GM21737 (cell line): ENCODE measurements around the gene GALNT16.
A peak's percentile ranks its signal among the peaks of the same experiment; 100 is the strongest.
"Not testable (repeated sequence)": the region's sequence is repeated elsewhere in the genome, so short reads cannot be mapped to it uniquely, and the experiment has no call there.

Experiments
- ATAC-seq: cut with Tn5 transposase; IDR thresholded peaks from one replicate; pipeline ENCODE4 v1.9.1; 2021; ENCODE audit warnings: mild to moderate bottlenecking, moderate library complexity; ENCODE audit not compliant: unreplicated experiment

Gene GALNT16

GRCh38 chr14:69358233-69358963 lies 98.4 kb downstream of the GALNT16 start:
- no peak for ATAC-seq

GRCh38 chr14:69358966-69359365 lies 99.0 kb downstream of the GALNT16 start:
- no peak for ATAC-seq

DNA sequence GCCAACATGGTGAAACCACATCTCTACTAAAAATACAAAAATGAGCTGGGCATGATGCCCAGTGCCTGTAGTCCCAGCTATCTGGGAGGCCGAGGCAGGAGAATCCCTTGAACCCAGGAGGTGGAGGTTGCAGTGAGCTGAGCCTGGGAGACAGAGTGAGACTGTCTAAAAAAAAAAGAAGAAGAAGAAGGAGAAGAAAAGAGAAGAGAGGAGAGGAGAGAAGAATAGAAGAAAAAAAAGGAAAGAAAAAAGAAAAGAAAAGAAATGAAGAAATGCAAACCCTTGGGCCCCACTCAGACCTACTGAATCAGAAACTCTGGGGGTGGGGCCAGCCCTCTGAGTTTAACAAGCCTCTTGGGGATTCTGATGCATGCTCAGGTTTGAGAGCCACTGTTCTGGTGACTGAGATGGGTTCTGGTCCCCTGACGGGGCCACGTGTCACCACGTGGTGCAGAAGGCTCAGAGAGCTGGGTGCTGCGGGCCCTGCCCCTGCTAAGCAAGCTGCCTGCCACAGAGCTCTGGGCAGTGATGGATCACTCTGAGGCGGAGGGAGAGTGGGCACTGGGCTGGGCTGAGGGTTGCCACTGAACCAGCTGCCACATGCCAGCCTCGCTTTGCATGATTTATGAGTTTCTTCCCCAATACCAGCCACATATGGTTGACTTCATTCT lies 100.6 kb downstream of the GALNT16 start:
- no peak for ATAC-seq

GRCh38 chr14:69363055-69363454 lies 103.1 kb downstream of the GALNT16 start:
- ATAC-seq: no peak

DNA sequence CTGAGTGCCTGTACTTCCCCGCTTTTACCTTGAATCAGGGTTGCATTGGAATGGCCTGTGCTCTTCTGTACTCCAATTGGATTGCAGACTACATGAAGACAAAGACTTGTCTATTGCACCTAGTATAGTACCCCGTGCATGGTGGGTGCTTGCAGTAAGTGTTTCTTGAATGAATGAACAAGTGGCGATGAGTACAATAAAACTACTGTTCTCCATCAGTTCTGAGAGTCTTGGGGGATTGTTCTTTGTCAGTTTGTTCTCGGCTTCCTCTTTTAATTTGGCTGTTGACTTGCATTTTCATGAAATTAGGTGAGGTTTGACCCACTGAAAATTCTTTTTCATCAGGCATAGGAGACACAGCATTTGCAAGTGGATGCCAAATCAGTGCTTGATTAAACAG lies 104.0 kb downstream of the GALNT16 start:
- ATAC-seq: no peak

- no peak for ATAC-seq
Observed at GRCh38 chr14:69364378-69364777, 104.4 kb downstream of the GALNT16 start.

GRCh38 chr14:69366069-69366468 lies 106.1 kb downstream of the GALNT16 start:
- no peak for ATAC-seq

DNA sequence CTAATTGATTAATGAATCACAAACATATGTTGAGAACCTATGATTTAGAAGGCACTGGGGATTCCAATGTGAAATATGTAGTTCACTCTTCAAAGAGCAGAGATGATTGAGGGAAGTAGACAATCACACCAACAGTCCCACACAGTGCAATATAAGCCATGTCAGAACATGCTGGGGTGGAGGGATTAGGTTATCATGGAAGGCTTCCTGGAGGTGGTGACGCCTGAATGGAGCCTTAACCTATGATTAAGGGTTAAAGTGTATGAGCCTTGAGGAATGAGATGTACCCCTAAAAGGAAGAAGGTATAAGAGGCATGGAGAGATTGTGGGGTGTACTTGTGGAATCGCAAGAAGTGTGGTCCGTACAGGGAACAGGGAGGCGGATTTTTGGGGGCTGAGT lies 106.8 kb downstream of the GALNT16 start:
- ATAC-seq: no peak

DNA sequence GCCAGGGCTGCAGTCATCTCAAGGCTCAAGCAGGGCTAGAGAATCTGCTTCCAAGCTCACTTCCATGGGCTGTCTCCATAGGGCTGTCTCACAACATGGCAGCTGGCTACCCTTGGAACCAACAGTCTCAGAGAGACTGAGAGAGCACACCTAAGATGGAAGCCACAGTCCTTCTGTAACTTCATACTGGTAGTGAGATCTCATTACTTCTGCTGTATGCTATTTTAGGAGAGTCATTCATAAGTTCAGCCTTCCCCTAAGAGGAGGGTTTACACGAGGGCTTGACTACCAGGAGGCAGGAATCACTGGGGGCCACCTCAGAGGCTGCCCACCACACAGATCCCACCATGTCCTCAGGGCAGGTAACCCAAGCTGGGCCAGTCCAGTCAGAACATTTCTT lies 108.4 kb downstream of the GALNT16 start:
- no peak for ATAC-seq

DNA sequence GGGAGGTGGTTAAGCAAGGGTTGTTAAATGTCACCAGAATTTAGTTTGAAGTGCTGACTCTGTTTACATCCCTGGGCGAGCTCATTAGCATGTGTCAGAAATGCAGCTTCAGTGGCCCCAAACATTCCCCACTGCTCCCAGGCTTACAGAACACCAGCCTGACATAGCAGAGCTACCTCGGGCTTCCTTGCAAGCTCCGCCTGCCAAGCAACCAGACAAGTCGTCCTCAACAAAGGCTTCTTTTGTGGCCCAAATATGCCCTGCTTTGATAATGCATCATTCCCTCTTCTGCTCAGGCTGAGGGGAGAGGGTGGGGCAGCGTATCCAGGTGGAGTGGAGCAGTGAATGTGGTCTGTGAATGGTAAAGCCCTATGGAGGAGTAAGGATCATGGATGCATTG lies 110.1 kb downstream of the GALNT16 start:
- no peak for ATAC-seq

DNA sequence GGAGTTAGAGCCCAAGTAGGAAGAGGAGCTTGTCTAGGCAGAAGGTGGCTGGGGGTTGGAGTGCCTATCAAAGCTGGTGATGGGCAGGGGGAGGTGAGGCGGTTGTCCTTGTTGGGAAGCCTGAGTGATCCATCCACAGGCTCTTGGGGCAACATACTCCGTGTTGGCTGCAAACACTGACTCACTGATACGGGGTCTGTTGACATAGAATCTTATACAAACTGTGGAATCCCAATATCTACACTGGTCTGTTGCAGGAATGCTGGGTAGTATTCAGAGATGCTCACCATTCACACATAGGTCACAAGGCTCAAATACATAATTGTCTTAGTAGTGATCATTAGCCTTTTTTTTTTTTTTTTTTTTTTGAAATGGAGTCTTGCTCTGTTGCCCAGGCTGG lies 112.2 kb downstream of the GALNT16 start:
- no peak for ATAC-seq

DNA sequence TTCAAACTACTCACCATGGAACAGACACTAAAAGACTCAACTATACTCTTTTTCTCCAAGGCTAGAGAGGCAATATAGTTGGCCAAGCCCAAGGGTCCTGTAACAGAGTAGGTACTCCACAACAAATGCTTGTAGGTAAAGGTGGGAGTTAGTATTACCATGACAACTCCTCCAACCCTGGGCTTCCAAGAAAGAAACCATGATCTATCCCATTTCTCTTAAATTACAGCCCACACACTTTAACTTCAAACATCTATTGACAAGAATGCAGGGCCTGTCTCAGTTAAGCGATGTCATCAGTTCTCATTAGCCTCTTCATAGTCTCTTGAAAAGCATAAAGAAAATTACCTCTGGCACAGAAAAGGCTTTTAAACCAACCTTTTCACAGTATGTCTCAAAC lies 113.1 kb downstream of the GALNT16 start:
- no peak for ATAC-seq

GRCh38 chr14:69374235-69374634 lies 114.3 kb downstream of the GALNT16 start:
- ATAC-seq: no peak

DNA sequence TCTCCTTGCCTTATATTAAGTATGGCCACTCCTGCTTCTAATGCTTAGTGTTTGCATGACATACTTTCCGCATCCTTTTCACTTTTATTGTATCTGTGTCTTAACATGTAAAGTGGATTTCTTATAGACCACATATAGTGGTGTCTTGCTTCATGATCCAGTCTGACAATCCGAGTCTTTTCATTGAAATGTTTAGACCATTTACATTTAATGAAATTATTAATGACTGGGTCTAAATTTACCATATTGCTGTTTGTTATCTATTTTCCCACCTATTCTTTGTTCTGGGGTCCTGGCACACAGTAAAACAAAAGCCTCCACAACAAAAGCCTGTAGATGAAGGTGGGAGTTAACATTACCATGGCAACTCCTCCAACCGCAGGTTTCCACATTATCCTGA lies 115.2 kb downstream of the GALNT16 start:
- ATAC-seq: no peak

DNA sequence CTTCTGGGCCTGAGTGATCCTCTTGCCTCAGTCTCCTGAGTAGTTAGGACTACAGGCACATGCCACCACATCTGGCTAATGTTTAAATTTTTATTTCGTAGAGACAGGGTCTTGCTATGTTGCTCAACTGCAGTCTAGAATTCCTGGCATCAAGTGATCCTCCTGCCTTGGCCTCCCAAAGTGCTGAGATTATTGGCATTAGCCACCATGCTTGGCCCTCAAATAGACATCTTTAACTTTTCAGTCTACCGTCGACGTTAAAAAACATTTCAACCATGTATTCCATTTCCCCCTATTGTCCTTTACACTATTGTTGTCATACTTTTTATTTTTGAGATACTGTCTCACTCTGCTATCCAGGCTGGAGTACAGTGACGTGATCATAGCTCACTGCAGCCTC lies 115.8 kb downstream of the GALNT16 start:
- ATAC-seq: no peak

- ATAC-seq: no peak
Observed at GRCh38 chr14:69376439-69376838, 116.5 kb downstream of the GALNT16 start.

DNA sequence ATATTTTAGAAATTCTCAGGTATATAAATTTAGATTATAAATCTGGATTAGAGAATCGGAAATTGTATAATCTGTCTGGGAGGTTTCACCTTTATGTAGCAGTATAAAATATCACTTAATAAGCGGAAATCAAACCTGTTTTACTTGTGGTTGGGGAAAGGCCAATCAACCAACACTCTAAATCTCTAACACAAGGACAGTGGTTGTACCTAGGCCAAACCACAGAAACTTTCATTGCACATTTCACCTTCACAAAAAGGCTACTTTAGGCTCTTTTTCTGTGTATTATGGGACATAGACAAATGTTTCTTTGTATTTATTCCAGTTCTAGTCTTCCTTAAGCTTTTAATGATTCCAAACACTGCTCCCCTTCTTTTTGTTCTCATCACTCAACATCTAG lies 118.3 kb downstream of the GALNT16 start:
- no peak for ATAC-seq

DNA sequence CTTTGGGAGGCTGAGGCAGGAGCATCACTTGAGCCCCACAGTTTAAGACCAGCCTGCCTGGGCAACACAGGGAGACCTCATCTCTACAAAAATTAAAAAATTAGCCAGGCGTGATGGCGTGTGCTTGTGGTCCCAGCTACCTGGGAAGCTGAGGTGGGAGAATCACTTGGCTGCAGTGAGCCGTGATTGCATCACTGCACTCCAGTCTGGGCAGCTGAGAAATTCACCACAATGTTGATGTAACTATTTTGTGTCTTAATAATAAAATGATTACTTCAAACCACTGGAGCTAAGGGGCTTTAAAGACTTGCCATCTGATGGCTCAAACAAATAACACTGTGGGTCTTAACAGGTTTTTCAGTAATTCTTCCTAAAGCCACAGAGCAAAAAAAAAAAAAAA lies 127.4 kb downstream of the GALNT16 start:
- no peak for ATAC-seq

DNA sequence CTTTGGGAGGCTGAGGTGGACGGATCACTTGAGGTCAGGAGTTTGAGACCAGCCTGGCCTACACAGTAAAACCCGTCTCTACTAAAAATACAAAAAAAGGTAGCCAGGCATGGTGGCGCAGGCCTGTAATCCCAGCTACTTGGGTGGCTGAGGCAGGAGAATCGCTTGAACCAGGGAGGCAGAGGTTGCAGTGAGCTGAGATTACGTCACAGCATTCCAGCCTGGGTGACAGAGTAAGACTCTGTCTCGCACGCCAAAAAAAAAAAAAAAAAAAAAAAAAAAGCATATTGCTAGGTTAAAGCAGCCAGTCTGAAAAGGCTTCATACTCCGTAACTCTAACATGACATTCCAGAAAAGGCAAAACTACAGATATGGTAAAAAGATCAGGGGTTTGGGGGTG lies 131.4 kb downstream of the GALNT16 start:
- not testable (repeated sequence) for ATAC-seq

DNA sequence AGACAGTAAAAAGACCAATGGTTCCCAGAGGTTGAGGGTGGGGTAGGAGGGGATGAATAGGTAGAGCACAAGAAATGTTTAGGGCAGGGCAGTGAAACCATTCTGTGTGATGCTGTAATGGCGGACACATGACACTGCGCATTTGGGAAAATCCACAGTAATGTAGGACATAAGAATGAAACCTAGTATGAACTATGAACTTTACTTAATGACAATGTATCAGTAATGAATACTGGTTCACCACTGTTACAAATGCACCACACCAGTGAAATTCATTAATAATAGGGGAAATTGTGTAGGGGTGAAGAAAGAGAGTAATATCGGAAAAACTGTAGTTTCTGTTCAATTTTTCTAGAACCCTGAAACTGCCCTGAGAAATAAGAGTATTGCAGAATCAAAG lies 132.5 kb downstream of the GALNT16 start:
- ATAC-seq: no peak

- ATAC-seq: no peak
Observed at GRCh38 chr14:69395929-69396328, 136.0 kb downstream of the GALNT16 start.

DNA sequence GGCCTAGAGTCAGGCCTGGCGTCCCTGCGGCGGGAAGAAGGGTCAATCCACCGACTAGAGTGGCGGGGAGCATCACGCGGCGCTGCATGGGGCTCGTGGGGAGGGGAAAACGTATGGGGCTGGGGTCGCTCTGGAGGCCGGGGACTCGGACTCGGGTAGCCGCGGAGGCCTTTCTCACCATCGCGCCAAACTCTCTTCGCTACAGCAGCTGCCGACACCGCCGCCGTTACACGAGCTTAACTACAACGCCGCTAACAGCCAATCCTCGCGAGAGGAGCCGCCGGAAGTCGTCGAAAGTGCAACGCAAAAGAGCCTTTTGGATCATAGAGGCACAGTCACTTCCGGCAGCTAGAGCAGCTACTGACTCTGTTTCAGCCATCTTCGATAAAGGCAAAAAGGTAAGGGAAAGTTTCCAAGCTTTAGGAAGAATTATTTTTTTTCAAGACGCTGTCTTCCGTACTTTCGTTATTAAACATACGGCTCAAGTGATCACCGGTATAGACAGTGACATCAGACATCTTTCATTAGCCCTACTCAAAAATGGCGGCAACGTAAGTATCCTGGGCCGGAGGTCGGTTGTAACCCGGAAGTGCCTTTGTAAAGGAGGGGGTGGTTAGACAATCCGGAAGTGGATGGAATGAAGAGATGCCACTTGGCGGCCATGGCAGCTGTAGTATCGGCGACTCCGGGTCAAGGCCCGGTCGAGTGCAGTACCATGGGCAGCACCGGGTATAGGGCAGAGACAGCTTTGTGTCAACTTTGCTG lies 138.3 kb downstream of the GALNT16 start, which contains the start of the genes ERH and SLC39A9:
ERH (minus strand) TSS at position 247 of the 765 bp plus-strand sequence; CDS start at position 181, 66 bp downstream.
SLC39A9 (plus strand) TSS at position 640 of the 765 bp plus-strand sequence. CDS start 678 bp downstream, outside the sequence.
- peak; percentile 75 for ATAC-seq
